Measurements from ENCODE around the gene ST6GALNAC2.
A peak's percentile ranks its signal among the peaks of the same experiment; 100 is the strongest.

ST6GALNAC2 gene

GRCh38 chr17:76553178-76553908 lies 32.3 kb downstream of the ST6GALNAC2 start:
- DNase-seq: no peak

- no peak for DNase-seq
Measured at GRCh38 chr17:76551685-76552084, 34.0 kb downstream of the ST6GALNAC2 start.

- DNase-seq: no peak
Measured at GRCh38 chr17:76550712-76551615, 34.7 kb downstream of the ST6GALNAC2 start.

GRCh38 chr17:76549539-76549938 lies 36.1 kb downstream of the ST6GALNAC2 start:
- DNase-seq: no peak

GRCh38 chr17:76549215-76549518 lies 36.5 kb downstream of the ST6GALNAC2 start:
- no peak for DNase-seq

- no peak for DNase-seq
Measured at GRCh38 chr17:76548378-76549214, 37.1 kb downstream of the ST6GALNAC2 start.

GRCh38 chr17:76547642-76548202 lies 37.9 kb downstream of the ST6GALNAC2 start:
- no peak for DNase-seq

GRCh38 chr17:76547183-76547641 lies 38.4 kb downstream of the ST6GALNAC2 start:
- DNase-seq: peak; percentile 77

GRCh38 chr17:76546556-76547182 lies 39.0 kb downstream of the ST6GALNAC2 start:
- DNase-seq: no peak

GRCh38 chr17:76545918-76546555 lies 39.6 kb downstream of the ST6GALNAC2 start:
- DNase-seq: no peak

GRCh38 chr17:76544546-76545365 lies 40.9 kb downstream of the ST6GALNAC2 start:
- no peak for DNase-seq

GRCh38 chr17:76543826-76544545 lies 41.7 kb downstream of the ST6GALNAC2 start:
- no peak for DNase-seq

- DNase-seq: no peak
Measured at GRCh38 chr17:76543482-76543825, 42.2 kb downstream of the ST6GALNAC2 start.

GRCh38 chr17:76542984-76543383 lies 42.7 kb downstream of the ST6GALNAC2 start:
- DNase-seq: no peak

GRCh38 chr17:76542566-76542971 lies 43.1 kb downstream of the ST6GALNAC2 start:
- DNase-seq: no peak

GRCh38 chr17:76541739-76542454 lies 43.8 kb downstream of the ST6GALNAC2 start:
- DNase-seq: no peak

- peak; percentile 23 for DNase-seq
Measured at GRCh38 chr17:76540381-76541300, 45.0 kb downstream of the ST6GALNAC2 start.

GRCh38 chr17:76539631-76540271 lies 45.9 kb downstream of the ST6GALNAC2 start, which contains the start of gene PRCD:
Gene PRCD, plus strand, starts transcription at chr17:76540044. Its CDS starts 98 bp downstream, at chr17:76540142.
- no peak for DNase-seq
